Esophagus muscularis mucosa (tissue), 3 donors: ENCODE results near the gene PRMT5.

ENCODE experiments used
- POLR2A ChIP-seq: fragments of 450-650 bp; IDR thresholded peaks from one replicate; pipeline ENCODE4 v1.6.1; 2017; ENCODE audit warnings: antibody characterized with exemption, moderate library complexity, mild to moderate bottlenecking, low read depth
- TF ChIP-seq, protein P1 (sequence below), 3 experiments: fragments of 200-600 bp in 2 of 3; fragments of 450-650 bp in 1 of 3; sonication (generic) in 2 of 3; IDR thresholded peaks; one replicate each; pipeline ENCODE4 v1.5.1; 2017 to 2019; ENCODE audit warnings: antibody characterized with exemption in 3 of 3, mild to moderate bottlenecking in 2 of 3, moderate library complexity in 1 of 3

- TF ChIP-seq, protein P1, sequence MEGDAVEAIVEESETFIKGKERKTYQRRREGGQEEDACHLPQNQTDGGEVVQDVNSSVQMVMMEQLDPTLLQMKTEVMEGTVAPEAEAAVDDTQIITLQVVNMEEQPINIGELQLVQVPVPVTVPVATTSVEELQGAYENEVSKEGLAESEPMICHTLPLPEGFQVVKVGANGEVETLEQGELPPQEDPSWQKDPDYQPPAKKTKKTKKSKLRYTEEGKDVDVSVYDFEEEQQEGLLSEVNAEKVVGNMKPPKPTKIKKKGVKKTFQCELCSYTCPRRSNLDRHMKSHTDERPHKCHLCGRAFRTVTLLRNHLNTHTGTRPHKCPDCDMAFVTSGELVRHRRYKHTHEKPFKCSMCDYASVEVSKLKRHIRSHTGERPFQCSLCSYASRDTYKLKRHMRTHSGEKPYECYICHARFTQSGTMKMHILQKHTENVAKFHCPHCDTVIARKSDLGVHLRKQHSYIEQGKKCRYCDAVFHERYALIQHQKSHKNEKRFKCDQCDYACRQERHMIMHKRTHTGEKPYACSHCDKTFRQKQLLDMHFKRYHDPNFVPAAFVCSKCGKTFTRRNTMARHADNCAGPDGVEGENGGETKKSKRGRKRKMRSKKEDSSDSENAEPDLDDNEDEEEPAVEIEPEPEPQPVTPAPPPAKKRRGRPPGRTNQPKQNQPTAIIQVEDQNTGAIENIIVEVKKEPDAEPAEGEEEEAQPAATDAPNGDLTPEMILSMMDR (IDR thresholded peaks at IDR 0.05) = no peak
- no peak for TF ChIP-seq POLR2A
Observed at GRCh38 chr14:22929961-22930364, 787 bp upstream of the PRMT5 start.
